ENCODE data around the gene KIF5B. TPM values are rescaled to one million over a fixed set of nuclear protein-coding genes. Genes with fewer than 3 reads are reported as not detected.

Gene KIF5B
- total RNA-seq, 1 experiment from 2014 or later, result 70.5 TPM

DNA sequence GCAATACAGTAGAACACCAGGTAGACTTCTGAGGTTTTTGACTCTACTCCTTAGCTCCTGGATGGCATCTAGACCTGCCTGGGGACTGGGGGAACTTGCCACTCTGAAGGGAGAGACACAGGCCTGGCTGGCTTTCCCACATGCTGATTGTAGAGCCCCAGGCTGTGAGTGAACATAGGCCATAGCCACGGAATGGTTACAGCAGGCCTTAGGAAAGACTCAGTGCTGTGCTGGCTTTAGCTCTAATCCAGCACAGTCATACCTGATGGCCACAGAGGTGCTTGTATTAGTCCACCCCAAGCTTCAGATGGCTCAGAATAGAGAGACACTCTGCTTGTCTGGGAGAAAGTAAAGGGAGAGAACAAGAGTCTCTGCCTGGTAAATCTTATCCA is 92.6 kb downstream of the KIF5B start:
- no peaks in the 10 kb centered on the region for H3K27me3 ChIP-seq (ENCODE audit: insufficient read depth, low read length)
- no peaks in the 10 kb centered on the region for H3K9me3 ChIP-seq (ENCODE audit: control insufficient read depth, low read depth, low read length)
- H3K9ac ChIP-seq (ENCODE audit: extremely low read depth, insufficient read length, low read length), result no peak overlapping the region
- H3K56ac ChIP-seq (ENCODE audit: insufficient read length, low read depth, low read length), result no peak overlapping the region
- no peak overlapping the region for H2BK20ac ChIP-seq (ENCODE audit: low read depth, low read length, poor library complexity, severe bottlenecking)
- no peak overlapping the region for H3T11ph ChIP-seq (ENCODE audit: low read length)
- H3K4me3 Mint-ChIP-seq, result no peak overlapping the region
- H3K14ac ChIP-seq (ENCODE audit: insufficient read depth, low read length), result no peak overlapping the region
- no peaks in the 10 kb centered on the region for H3K79me1 ChIP-seq (ENCODE audit: insufficient read depth, low read depth, low read length, poor library complexity, severe bottlenecking)
- H3K27ac ChIP-seq (ENCODE audit: insufficient read length, low read depth, low read length), result no peak overlapping the region
- H3K23ac ChIP-seq (ENCODE audit: insufficient read length, low read depth, low read length), result no peak overlapping the region
- H2BK120ac ChIP-seq (ENCODE audit: low read depth, low read length, poor library complexity, severe bottlenecking), result no peak overlapping the region
- H3K4me1 ChIP-seq (ENCODE audit: insufficient read depth, low read length), result no peaks in the 10 kb centered on the region; the same call in 1 of the 2 replicates
- H4K5ac ChIP-seq (ENCODE audit: insufficient read length, low read depth, low read length), result no peak overlapping the region
- no peak overlapping the region for H4K8ac ChIP-seq (replicated peaks; ENCODE audit: insufficient read length, low read depth, low read length)
- no peak overlapping the region for H4K91ac ChIP-seq (ENCODE audit: insufficient read length, low read depth, low read length)
- H2AK5ac ChIP-seq (ENCODE audit: insufficient read length, low read length), result no peak overlapping the region
- no peaks in the 10 kb centered on the region for H3K27me3 Mint-ChIP-seq (ENCODE audit: low read depth)
- no peaks in the 10 kb centered on the region; a peak in 2 of 7 replicates for H3K36me3 Mint-ChIP-seq (ENCODE audit: insufficient read depth in 1 of 3, low read depth in 3 of 3)
- no peak overlapping the region for H2AFZ ChIP-seq (ENCODE audit: low read length)
- H2BK5ac ChIP-seq (ENCODE audit: insufficient read length, low read length), result no peak overlapping the region
- TF ChIP-seq, protein P1, sequence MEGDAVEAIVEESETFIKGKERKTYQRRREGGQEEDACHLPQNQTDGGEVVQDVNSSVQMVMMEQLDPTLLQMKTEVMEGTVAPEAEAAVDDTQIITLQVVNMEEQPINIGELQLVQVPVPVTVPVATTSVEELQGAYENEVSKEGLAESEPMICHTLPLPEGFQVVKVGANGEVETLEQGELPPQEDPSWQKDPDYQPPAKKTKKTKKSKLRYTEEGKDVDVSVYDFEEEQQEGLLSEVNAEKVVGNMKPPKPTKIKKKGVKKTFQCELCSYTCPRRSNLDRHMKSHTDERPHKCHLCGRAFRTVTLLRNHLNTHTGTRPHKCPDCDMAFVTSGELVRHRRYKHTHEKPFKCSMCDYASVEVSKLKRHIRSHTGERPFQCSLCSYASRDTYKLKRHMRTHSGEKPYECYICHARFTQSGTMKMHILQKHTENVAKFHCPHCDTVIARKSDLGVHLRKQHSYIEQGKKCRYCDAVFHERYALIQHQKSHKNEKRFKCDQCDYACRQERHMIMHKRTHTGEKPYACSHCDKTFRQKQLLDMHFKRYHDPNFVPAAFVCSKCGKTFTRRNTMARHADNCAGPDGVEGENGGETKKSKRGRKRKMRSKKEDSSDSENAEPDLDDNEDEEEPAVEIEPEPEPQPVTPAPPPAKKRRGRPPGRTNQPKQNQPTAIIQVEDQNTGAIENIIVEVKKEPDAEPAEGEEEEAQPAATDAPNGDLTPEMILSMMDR (conservative IDR thresholded peaks at IDR 0.05), result no peak
- H3K4ac ChIP-seq (ENCODE audit: low read depth, low read length), result no peak overlapping the region
- H3K23me2 ChIP-seq (ENCODE audit: insufficient read length, low read depth, low read length, poor library complexity, severe bottlenecking), result no peaks in the 10 kb centered on the region
- H3K4me2 ChIP-seq (ENCODE audit: insufficient read depth, insufficient read length, low read length), result no peak overlapping the region
- H4K20me1 ChIP-seq (ENCODE audit: control insufficient read depth, insufficient read depth, insufficient read length), result no peaks in the 10 kb centered on the region
- H3K9me3 Mint-ChIP-seq, result no peaks in the 10 kb centered on the region
- no peak for DNase-seq
- peaks cover 0 to 2% of the 10 kb centered on the region in 2 experiments; a peak in 2 of 4 replicates for H3K4me1 Mint-ChIP-seq
- peak overlapping the region in 2 of 3 experiments; percentile 17 to 44; a peak in 1 of 7 replicates for H3K27ac Mint-ChIP-seq
- H2BK15ac ChIP-seq (ENCODE audit: low read depth, low read length), result no peak overlapping the region
- H2BK12ac ChIP-seq (ENCODE audit: insufficient read length, low read depth, low read length), result no peak overlapping the region
- H3K79me2 ChIP-seq (ENCODE audit: insufficient read depth, low read length), result no peaks in the 10 kb centered on the region
- no CpG with 5 or more reads among the region's 1 CpG for WGBS (ENCODE audit: extremely low coverage, insufficient read length, low lambda C conversion rate)
- H3K18ac ChIP-seq (ENCODE audit: insufficient read length, low read depth, low read length), result no peak overlapping the region

Data from H9 (cell line).